ENCODE measurements around the gene CAMK1G.

The CAMK1G gene

GRCh38 chr1:209601809-209602657 is 18.5 kb downstream of the CAMK1G start:
- no peak for DNase-seq

GRCh38 chr1:209603877-209604276 is 20.4 kb downstream of the CAMK1G start:
- no peak for DNase-seq

- DNase-seq, result no peak
Measured at GRCh38 chr1:209607102-209607794, 23.7 kb downstream of the CAMK1G start.

GRCh38 chr1:209607795-209608178 is 24.3 kb downstream of the CAMK1G start:
- no peak for DNase-seq

GRCh38 chr1:209609041-209609790 is 25.7 kb downstream of the CAMK1G start:
- DNase-seq, result no peak

- no peak for DNase-seq
Measured at GRCh38 chr1:209609791-209610630, 26.5 kb downstream of the CAMK1G start.

GRCh38 chr1:209610631-209610905 is 27.1 kb downstream of the CAMK1G start:
- no peak for DNase-seq

- DNase-seq, result no peak
Measured at GRCh38 chr1:209611771-209612570, 28.5 kb downstream of the CAMK1G start.

GRCh38 chr1:209612646-209613399 is 29.3 kb downstream of the CAMK1G start:
- DNase-seq, result no peak

GRCh38 chr1:209613400-209614150 is 30.1 kb downstream of the CAMK1G start:
- no peak for DNase-seq

- DNase-seq, result no peak
Measured at GRCh38 chr1:209614151-209614420, 30.6 kb downstream of the CAMK1G start.

- DNase-seq, result no peak
Measured at GRCh38 chr1:209614906-209615305, 31.4 kb downstream of the CAMK1G start.

- DNase-seq, result no peak
Measured at GRCh38 chr1:209616366-209617046, 33.0 kb downstream of the CAMK1G start.

GRCh38 chr1:209617047-209617673 is 33.6 kb downstream of the CAMK1G start:
- DNase-seq, result no peak

- DNase-seq, result no peak
Measured at GRCh38 chr1:209617755-209618154, 34.2 kb downstream of the CAMK1G start.

- no peak for DNase-seq
Measured at GRCh38 chr1:209618291-209618690, 34.8 kb downstream of the CAMK1G start.

GRCh38 chr1:209618756-209619420 is 35.4 kb downstream of the CAMK1G start:
- no peak for DNase-seq

GRCh38 chr1:209619696-209620486 is 36.4 kb downstream of the CAMK1G start:
- no peak for DNase-seq
